GM19452 (cell line): ENCODE measurements around the gene MIX23.
"Not testable (repeated sequence)": the region's sequence is repeated elsewhere in the genome, so short reads cannot be mapped to it uniquely, and the experiment has no call there.

Source experiments
- ATAC-seq: cut with Tn5 transposase; IDR thresholded peaks from one replicate; pipeline ENCODE4 v1.9.1; 2021; ENCODE audit not compliant: unreplicated experiment

MIX23 gene

DNA sequence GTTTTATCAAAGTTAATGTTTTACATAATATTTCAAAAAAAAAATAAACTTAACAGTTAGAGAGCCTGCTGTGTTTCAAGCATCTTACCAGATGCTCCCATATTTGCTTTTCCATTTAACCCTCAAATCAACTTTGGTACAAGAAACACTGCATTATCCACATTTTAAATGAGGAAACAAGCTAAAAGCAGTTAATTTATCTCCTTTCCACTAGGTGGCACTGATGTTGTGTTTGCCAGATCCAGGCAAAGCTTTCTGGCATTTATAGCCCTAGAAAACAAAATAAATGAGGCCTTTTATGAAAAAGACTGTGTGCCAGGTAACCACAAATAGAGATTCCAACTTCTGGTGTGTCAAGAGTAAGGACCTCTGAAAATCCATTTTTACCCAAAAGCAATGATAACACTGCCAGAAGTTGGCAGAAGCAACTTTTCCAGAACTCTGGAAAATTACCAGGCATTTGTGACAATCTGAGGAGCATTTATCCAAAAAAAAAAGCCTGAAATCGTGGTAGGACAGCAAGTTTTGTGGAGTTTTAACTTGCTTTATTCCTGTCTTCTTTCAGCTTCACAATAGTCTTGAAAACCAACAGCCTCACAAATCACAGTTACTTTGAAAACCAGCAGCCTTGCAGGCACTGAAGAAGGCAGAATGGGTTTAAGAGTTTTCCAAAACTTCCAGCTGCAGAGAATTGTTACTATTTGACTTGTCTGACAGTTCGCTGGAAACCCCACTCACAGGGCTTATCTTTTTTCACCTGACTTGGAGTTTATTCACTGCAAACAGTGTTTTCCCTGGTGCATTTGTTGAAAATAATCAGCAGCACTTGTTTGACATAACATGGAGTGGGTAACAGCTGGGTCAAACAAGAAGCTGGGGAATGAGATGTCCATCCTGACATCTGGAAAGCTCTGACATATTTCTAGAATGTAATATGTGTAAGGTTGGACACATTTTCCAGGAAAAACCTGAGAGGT is 10.1 kb upstream of the MIX23 start:
- no peak for ATAC-seq

DNA sequence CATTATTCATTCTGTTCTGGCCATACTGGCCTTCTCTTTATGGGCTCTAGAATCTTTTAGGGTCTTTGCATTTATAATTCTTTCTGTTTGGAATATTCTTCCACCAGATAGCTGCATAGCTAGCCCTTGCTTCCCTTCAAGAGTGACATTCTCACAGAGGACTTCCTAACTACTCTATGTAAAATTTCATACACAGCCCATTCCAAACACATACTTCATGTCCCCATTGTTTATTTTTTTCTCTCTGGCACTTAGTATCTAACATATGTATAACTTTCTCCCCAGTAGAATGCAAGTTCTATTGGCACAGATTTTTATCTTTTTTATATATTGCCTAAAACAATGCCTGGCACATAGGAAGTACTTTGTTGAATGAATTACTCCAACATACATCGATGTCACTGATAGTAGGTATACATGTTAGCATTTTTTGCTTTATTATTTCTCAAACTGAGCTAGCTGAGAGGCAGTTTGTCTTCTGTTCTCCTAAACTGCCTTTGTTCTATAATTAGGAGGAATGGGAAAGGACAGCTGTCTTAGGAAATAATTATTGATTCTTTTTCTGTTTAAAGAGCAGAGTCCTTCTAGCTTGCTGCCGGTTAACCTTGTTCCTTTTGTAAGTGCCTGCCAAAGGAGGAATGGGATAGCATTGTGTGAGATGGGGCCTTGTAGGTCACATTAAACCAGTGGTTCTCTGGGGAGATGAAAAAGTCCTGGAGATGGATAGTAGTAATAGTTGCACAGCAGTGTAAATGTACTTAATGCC is 8.8 kb upstream of the MIX23 start:
- ATAC-seq, result no peak

DNA sequence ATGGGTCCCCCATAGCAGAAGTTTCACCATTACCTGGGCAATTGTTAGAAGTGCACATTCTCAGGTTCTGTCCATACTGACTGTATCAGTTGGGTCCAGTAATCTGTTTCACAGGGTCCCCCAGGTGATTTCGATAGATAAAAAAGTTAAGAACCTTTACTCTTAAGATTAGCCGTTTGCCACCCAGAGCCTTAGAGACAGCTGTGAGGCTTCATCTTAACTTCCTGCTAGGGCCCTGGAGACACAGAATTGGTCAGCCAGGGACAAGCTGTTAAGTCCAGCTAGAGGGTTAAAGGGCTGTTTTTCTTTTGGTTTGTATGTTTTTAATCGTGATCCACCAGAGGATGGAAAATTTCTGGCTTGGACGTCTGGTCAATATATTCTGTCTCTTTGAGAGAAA is 7.6 kb upstream of the MIX23 start:
- ATAC-seq, result no peak

DNA sequence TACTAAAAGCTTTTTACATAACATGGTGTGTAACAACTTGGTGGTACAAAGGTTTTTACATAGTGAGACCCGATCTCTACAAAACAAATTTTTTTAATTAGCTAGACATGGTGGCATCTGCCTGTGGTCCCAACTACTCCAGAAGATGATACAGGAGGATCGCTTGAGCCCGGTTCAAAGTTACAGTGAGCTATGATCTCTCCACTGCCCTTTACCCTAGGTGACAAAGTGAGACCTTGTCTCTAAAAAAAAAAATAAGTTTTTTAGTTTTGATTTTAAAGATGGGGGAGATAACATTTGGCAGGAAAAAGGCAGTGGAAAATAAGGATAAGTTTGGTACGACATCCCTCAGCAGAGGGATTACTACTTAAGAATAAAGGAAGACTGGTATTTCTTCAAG is 6.9 kb upstream of the MIX23 start:
- ATAC-seq, result no peak

DNA sequence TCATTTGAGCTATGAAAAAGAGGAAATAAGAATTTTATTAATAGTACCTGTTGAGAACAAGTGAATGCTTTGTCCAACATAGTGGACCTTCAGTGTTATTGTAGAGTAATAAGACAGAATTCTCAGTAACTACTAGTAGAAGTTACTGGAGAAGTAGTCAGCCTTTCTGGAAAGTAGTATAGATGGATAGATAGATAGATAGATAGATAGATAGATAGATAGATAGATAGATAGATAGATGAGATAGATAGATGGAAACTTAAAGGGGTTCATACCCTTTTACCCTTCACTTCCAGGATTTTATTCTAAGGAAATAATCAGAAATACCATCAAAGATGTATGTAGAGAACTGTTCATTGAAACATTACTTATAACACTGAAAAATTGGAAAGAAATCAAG is 6.2 kb upstream of the MIX23 start:
- no peak for ATAC-seq

DNA sequence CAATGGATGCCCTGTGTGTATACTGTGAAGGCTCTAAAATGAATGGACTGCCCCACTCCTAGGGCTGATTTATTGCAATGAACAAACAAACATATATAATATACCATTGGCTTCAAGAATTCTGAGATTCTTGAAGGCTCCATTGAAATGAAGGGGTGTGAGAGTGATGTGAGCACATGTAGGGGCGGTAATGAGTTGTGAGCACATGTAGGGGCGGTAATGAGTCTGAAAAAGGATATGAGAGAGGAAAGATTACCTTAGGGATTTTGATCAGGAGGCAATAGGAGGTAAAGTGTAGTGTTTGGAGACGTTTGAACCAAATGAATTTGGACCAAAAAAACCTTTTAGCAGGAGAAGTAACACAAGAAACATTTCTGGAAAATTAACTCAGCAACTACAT is 4.7 kb upstream of the MIX23 start:
- no peak for ATAC-seq

DNA sequence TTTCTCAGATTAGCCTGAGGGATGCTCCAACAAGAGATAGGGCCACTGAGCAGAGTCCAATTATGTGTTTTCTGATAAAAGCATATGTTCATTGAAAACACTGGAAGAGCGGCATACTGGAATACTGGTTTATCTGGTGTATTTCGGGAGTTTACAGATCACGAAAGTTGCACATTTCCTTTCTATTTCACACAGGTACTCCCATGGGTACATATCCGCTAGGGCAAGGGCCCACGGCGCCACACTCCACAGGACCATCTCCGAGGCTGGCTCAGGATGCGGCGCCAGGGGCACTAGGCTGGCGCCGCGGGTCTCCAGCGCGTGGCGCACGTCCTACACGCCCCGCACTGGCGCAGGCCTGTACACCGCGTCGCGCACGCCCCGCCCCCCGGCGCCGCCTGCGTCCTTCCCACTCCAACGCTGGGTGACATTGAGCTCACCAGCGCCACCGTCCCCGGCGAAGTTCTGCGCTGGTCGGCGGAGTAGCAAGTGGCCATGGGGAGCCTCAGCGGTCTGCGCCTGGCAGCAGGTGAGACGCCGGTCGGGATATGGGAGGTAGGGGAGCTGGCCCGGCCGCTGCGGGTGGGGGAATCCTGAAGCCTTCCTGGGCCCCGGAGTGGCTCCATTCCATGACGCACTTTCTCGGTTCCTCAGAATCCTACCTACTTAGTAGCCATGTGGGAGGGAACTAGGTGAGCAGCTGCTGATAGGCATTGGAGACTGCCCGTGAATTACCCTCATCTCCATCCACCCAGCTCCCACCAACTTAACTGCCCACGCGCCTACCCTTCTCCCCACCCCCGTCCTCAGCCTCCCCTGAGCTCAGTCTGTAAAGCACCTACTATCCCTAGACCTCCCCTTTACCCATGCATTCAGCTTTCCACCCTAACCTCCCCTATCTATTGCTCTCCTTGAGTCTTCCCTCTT is 1.0 kb upstream of the MIX23 start, which contains the start of gene FAM162A:
FAM162A (plus strand) TSS at position 412 of the 927 bp plus-strand sequence; CDS start at position 496, 84 bp downstream.
- peak; percentile 92 for ATAC-seq

GRCh38 chr3:122377975-122378374 is 5.1 kb downstream of the MIX23 start:
- no peak for ATAC-seq

DNA sequence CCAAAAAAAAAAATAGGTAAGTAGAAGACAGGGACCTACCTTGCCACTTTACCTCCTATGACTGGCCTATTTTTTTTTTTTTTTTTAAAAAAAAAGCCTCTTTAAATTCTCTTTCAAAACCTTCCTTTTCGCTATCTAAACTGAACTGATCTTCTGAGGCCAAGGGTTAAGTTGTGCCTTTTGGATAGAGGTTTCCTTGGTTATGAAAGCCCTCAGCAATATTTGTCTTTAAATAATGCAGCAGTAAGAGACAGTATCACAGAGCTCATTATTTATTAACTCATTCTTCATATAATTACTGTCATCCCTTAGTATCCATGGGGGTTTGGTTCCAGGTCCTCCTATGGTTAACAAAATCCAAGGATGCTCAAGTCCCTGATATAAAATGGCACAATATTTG is 9.0 kb downstream of the MIX23 start:
- ATAC-seq, result no peak

DNA sequence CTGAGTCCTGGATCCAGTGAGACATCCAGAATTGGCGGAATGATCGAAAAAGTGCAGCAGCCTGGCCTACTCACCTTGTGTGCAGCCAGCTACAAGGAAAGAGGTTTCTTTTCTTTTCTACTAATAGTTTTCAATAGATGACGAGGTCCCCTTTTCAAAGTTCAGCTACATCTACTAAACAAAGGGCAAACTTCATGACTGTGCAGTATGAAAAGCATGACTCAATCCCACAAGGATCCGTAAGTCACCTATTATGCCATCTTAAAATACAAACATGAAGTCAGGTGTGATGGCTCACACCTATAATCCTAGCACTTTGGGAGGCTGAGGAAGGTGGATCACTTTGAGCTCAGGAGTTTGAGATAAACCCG is 16.7 kb downstream of the MIX23 start:
- no peak for ATAC-seq

DNA sequence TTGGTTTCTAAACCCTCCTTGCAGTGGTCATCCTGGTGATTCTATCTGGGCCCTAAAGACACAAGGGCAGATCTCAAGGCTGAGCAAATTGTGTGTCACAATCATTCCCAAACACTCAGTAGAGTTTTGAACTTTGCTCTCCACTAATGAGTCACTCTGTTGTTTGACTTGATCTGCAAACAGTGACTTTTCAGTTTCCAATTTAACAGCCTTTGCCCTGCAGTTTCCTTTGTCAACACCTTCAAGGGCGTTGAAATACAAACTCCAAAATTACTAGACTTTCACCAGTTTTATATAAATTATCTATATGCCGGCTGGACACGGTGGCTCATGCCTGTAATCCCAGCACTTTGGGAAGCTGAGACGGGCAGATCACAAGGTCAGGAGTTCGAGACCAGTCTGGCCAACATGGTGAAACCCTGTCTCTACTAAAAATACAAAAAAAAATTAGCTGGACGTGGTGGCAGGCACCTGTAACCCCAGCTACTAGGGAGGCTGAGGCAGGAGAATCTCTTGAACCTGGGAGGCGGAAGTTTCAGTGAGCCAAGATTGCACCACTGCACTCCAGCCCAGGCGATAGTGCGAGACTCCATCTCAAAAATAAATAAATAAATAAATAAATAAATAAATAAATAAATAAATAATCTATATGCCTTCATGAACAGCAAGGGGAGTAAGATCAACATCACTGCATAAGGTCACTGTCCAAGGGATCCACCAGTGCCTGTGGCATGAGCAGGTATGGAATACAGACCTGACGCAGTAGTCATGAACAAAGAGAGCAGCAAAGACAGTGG is 17.3 kb downstream of the MIX23 start:
- ATAC-seq, result not testable (repeated sequence)

DNA sequence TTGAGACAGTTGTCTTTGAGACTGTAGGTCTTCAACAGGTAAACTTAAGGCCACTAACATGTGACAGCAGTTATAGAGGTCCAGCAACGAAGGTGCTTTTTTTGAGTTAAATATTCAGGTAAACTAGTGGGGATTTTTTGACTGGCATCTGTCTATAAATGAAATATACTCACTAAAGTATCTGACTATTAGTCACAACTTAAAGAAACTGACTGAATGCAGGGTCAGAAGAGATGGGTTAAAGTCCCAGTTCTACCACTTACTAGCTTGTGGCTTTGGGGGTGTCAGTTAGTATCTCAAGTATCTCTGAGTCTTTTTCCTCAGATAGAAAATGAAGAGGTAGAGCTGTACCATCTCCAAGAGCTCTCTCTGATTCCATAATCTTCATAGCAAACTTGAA is 18.0 kb downstream of the MIX23 start:
- ATAC-seq, result no peak

- no peak for ATAC-seq
Measured at GRCh38 chr3:122364490-122364889, 18.5 kb downstream of the MIX23 start.

DNA sequence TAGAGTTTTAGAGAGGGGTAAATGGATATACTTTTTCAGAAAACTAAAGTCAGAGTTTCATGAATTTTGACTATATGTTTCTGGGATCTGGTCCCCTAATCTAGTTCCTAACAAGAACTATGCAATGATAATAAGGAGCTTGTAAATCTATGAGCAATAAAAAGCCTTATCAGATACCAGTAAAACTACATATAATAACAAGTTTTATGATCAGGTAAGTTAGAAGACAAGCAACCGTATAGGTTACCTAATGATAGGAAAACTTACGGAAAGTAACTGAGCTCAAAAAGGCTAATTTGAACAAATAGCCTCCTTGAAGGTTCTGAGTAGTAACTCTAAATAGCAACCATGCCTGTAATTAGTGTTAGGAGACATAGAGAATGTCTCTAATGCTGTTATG is 21.0 kb downstream of the MIX23 start:
- no peak for ATAC-seq

GRCh38 chr3:122358703-122359032 is 24.4 kb downstream of the MIX23 start:
- ATAC-seq, result no peak

- ATAC-seq, result no peak
Measured at GRCh38 chr3:122357828-122358702, 25.0 kb downstream of the MIX23 start.

DNA sequence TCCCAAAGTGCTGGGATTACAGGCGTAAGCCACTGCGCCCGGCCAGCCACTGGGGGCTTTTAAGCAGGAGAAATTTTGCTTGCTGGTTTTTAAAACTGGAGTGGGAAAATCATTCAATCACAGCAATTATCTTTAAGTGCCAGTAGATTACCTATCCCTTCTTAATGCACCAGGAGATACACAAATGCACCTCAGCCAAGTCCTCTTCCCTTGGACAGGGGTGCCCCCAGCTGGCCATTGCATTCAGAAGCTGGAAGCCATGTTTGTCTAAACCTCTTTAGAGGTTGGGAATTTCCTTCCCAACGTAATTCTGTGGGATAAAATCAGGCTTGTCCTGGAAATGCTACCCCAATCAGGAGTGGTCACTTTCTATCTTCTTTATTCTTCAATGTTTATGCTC is 26.6 kb downstream of the MIX23 start:
- no peak for ATAC-seq

GRCh38 chr3:122355612-122356011 is 27.4 kb downstream of the MIX23 start:
- ATAC-seq, result no peak

DNA sequence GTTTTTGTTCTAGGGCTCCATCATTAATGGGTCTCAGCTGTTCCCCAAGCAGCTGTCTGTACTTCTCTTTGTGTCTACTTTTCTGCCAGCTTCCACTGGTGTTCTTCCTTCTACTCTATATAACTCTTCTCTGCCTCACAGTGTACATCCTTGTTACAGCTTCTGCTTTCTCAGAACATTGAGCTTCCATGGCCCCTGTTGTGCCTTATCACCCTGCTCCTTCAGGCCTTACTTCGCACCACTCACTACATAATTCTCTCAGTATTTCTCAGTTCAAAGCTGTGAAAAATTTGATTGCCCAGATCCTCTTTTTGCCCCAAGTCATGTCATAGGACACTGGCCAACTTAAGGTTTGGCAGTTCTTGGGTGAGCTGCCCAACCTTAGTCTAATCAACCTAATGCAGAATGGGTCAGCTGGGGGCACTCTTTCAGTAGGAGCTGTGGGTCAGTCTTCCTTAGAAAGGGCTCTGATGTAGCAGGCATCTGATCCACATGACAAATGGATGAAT is 29.1 kb downstream of the MIX23 start:
- no peak for ATAC-seq
